ENCODE results near the gene HGD. TPM values are rescaled to one million over a fixed set of nuclear protein-coding genes. Genes with fewer than 3 reads are reported as not detected.
"Not testable (repeated sequence)": the region's sequence is repeated elsewhere in the genome, so short reads cannot be mapped to it uniquely, and the experiment has no call there.

HGD gene
- total RNA-seq, 1 donor from 2014 or later: 0.88 TPM

- no peaks in the 10 kb centered on the region for H3K27me3 ChIP-seq (ENCODE audit: control insufficient read depth, insufficient read depth, low read length)
- no peak for DNase-seq (ENCODE audit: low read depth)
- H3K4me3 ChIP-seq (ENCODE audit: low read depth, low read length): no peak overlapping the region
- TF ChIP-seq, protein P1, sequence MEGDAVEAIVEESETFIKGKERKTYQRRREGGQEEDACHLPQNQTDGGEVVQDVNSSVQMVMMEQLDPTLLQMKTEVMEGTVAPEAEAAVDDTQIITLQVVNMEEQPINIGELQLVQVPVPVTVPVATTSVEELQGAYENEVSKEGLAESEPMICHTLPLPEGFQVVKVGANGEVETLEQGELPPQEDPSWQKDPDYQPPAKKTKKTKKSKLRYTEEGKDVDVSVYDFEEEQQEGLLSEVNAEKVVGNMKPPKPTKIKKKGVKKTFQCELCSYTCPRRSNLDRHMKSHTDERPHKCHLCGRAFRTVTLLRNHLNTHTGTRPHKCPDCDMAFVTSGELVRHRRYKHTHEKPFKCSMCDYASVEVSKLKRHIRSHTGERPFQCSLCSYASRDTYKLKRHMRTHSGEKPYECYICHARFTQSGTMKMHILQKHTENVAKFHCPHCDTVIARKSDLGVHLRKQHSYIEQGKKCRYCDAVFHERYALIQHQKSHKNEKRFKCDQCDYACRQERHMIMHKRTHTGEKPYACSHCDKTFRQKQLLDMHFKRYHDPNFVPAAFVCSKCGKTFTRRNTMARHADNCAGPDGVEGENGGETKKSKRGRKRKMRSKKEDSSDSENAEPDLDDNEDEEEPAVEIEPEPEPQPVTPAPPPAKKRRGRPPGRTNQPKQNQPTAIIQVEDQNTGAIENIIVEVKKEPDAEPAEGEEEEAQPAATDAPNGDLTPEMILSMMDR (IDR thresholded peaks at IDR 0.05; ENCODE audit: insufficient read depth, low read length, poor library complexity, severe bottlenecking): no peak
- H3K36me3 ChIP-seq (ENCODE audit: control insufficient read depth, insufficient read depth, low read length): no peaks in the 10 kb centered on the region
Observed at GRCh38 chr3:120646771-120647432, 35.1 kb downstream of the HGD start.

- no peaks in the 10 kb centered on the region for H3K36me3 ChIP-seq (ENCODE audit: control insufficient read depth, insufficient read depth, low read length)
- no peaks in the 10 kb centered on the region for H3K27me3 ChIP-seq (ENCODE audit: control insufficient read depth, insufficient read depth, low read length)
- TF ChIP-seq, protein P1 (IDR thresholded peaks at IDR 0.05; ENCODE audit: insufficient read depth, low read length, poor library complexity, severe bottlenecking): no peak
- DNase-seq (ENCODE audit: low read depth): no peak
- H3K4me3 ChIP-seq (ENCODE audit: low read depth, low read length): no peak overlapping the region
Observed at GRCh38 chr3:120645083-120645845, 36.8 kb downstream of the HGD start.

DNA sequence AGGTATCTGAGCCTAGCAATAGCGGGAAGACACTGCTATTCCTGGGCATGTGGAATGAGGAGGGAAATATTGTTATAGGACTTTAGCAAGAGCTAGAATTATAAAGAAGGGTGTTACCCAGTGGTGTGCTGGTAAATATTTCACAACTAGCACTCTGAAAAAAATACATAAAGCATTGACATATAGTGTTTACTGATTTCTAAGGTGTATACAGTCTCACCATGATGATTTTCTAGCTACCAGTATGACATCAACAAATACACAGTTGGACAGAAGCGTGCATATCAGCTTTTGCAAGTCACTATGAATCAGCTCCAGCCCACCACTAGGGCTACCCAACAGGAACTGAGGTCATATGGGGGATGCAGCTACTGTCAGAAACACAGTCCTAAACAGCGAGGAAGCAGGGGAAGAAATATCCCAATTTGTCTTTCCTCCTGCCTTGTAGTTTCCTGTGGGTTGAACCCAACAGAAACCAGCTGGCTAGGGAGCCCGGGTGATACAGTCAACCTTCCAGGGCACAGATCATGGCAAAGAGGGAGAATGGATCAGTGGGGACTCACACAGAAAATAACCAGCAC, 39.6 kb downstream of the HGD start:
- Histone ChIP-seq H3K4me3 (ENCODE audit: low read depth, low read length) (no peak overlapping the region), H3K36me3 (ENCODE audit: control insufficient read depth, insufficient read depth, low read length) (no peaks in the 10 kb centered on the region), H3K27me3 (ENCODE audit: control insufficient read depth, insufficient read depth, low read length) (no peaks in the 10 kb centered on the region)
- peak; percentile 9 for DNase-seq (ENCODE audit: low read depth)
- TF ChIP-seq, protein P1 (IDR thresholded peaks at IDR 0.05; ENCODE audit: insufficient read depth, low read length, poor library complexity, severe bottlenecking): no peak

GRCh38 chr3:120641696-120642246, 40.3 kb downstream of the HGD start:
- TF ChIP-seq, protein P1 (IDR thresholded peaks at IDR 0.05; ENCODE audit: insufficient read depth, low read length, poor library complexity, severe bottlenecking): no peak
- no peak overlapping the region for H3K4me3 ChIP-seq (ENCODE audit: low read depth, low read length)
- no peaks in the 10 kb centered on the region for H3K27me3 ChIP-seq (ENCODE audit: control insufficient read depth, insufficient read depth, low read length)
- no peaks in the 10 kb centered on the region for H3K36me3 ChIP-seq (ENCODE audit: control insufficient read depth, insufficient read depth, low read length)
- DNase-seq (ENCODE audit: low read depth): no peak

- no peaks in the 10 kb centered on the region for H3K27me3 ChIP-seq (ENCODE audit: control insufficient read depth, insufficient read depth, low read length)
- TF ChIP-seq, protein P1 (IDR thresholded peaks at IDR 0.05; ENCODE audit: insufficient read depth, low read length, poor library complexity, severe bottlenecking): no peak
- no peaks in the 10 kb centered on the region for H3K36me3 ChIP-seq (ENCODE audit: control insufficient read depth, insufficient read depth, low read length)
- DNase-seq (ENCODE audit: low read depth): no peak
- no peak overlapping the region for H3K4me3 ChIP-seq (ENCODE audit: low read depth, low read length)
Observed at GRCh38 chr3:120640231-120640630, 41.8 kb downstream of the HGD start.

GRCh38 chr3:120638820-120639219, 43.2 kb downstream of the HGD start:
- not testable (repeated sequence) for H3K36me3 ChIP-seq (ENCODE audit: control insufficient read depth, insufficient read depth, low read length); H3K27me3 ChIP-seq (ENCODE audit: control insufficient read depth, insufficient read depth, low read length); DNase-seq (ENCODE audit: low read depth); H3K4me3 ChIP-seq (ENCODE audit: low read depth, low read length)
